Naive B cell (primary cell): ENCODE measurements around the gene AGAP3. TPM values are rescaled to one million over a fixed set of nuclear protein-coding genes. Genes with fewer than 3 reads are reported as not detected.
A peak's percentile ranks its signal among the peaks of the same experiment; 100 is the strongest.

ENCODE experiments used
- ATAC-seq, 2 donors: fragments of 150-1000 bp; cut with Tn5 transposase; 2 replicates each; pipeline ENCODE4 v1.10.0; 2021; ENCODE audit warnings: low read depth in 2 of 2, mild to moderate bottlenecking in 2 of 2, moderate library complexity in 2 of 2
- DNase-seq: peaks from one replicate; pipeline ENCODE4 v3.0.0; 2022
- H3K27ac Mint-ChIP-seq, 6 donors: one replicate each; pipeline ENCODE4 v1.8.0; 2020 to 2022; ENCODE audit warnings: mild to moderate bottlenecking in 6 of 6, mixed read lengths in 6 of 6, moderate library complexity in 5 of 6, inconsistent platforms in 2 of 6
- H3K27me3 Mint-ChIP-seq, 3 donors: one replicate each; pipeline ENCODE4 v1.8.0; 2021 to 2022; ENCODE audit warnings: mixed read lengths in 3 of 3, mild to moderate bottlenecking in 1 of 3
- H3K36me3 Mint-ChIP-seq, 2 donors: one replicate each; pipeline ENCODE4 v1.8.0; 2020 to 2022; ENCODE audit warnings: mixed read lengths in 2 of 2, inconsistent platforms in 1 of 2, mild to moderate bottlenecking in 1 of 2
- H3K4me1 Mint-ChIP-seq, 3 donors: one replicate each; pipeline ENCODE4 v1.8.0; 2020 to 2022; ENCODE audit warnings: mixed read lengths in 3 of 3, inconsistent platforms in 1 of 3, mild to moderate bottlenecking in 1 of 3, moderate library complexity in 1 of 3
- H3K4me3 Mint-ChIP-seq, 8 donors: one replicate each; pipeline ENCODE4 v1.8.0; 2020 to 2022; ENCODE audit warnings: mild to moderate bottlenecking in 8 of 8, mixed read lengths in 8 of 8, moderate library complexity in 8 of 8, inconsistent platforms in 2 of 8
- H3K9me3 Mint-ChIP-seq, 7 donors: one replicate each; pipeline ENCODE4 v1.8.0; 2020 to 2022; ENCODE audit warnings: mixed read lengths in 7 of 7, mild to moderate bottlenecking in 5 of 7, inconsistent platforms in 2 of 7, moderate library complexity in 1 of 7
- polyA plus RNA-seq, 6 donors: library from polyadenylated mRNA; unstranded; fragments of 300-500 nt; fragmentation: Illumina TruSeq; gene quantifications; one replicate each; pipeline ENCODE4 v1.2.3, GENCODE V29; 2021; ENCODE audit warnings: low read depth in 6 of 6

Gene AGAP3
- polyA plus RNA-seq, 6 donors from 2014 or later: 0.58 to 1.2 (median 0.66) TPM; not detected in 3

DNA sequence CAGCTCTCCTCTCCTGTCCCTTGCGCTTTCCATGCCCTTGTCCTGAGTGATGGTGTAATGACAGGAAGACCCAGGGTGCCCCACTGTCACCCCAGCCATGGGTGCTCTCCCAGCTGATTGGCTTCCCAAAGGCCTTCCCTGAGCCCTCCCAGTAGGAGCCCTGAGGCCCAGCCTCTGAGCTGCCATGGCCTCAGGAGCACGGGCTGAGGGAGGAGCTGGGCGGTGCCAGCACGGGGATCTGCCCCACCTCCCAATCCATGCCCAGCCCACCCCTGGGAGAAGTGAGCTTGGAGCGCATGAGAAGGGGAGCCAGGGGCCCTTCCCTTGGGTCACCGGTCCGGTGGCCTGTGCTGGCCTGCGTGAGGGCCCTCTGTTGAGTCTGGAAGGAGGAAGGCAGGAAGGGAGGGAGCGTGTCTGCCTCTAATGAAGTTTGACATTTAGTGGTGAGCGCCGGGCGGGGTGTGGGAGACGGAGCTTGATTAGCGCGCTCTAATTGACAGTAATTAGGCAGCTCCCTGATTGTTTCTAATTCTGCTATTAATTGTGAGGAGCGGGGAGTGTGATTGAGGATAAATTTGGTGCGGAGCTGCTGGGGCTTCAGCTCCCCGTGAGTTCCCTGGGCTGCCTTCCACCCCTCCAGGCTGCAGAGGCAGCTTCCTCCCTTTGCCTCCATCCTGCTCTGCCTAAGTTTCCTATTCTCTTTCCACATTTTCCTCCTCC, 53.0 kb downstream of the AGAP3 start:
- no peaks in the 10 kb centered on the region for H3K36me3 Mint-ChIP-seq
- no peaks in the 10 kb centered on the region for H3K4me1 Mint-ChIP-seq
- no peak overlapping the region for H3K4me3 Mint-ChIP-seq
- peaks cover 4 to 19% (median 9%) of the 10 kb centered on the region in 3 donors for H3K27me3 Mint-ChIP-seq
- DNase-seq (no peak), ATAC-seq (no peak)
- no peak overlapping the region for H3K27ac Mint-ChIP-seq
- H3K9me3 Mint-ChIP-seq: no peaks in the 10 kb centered on the region

DNA sequence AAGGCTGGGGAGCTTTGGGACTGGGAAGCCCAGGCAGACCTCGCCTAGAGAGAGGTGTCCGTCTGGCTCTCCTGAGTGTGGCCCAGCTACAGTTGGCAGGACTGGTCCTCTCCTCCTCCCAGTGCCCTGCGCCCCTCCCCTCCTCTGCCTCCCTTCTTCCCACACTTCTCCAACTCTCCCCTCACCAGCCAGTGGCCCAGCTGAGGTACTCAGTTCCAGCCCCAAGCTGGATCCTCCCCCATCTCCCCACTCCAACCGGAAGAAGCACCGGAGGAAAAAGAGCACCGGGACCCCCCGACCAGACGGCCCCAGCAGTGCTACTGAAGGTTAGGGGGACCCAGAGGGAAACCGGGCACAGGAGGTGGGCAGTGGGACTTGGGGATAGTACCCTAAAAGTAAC, 53.5 kb downstream of the AGAP3 start:
- Mint-ChIP-seq H3K9me3 (no peaks in the 10 kb centered on the region), H3K27ac (peak overlapping the region in 1 of 6 donors; percentile 57), H3K4me3 (no peak overlapping the region), H3K27me3 (peaks cover 4 to 19% (median 9%) of the 10 kb centered on the region in 3 donors), H3K4me1 (no peaks in the 10 kb centered on the region), H3K36me3 (no peaks in the 10 kb centered on the region)
- DNase-seq (no peak), ATAC-seq (no peak)

DNA sequence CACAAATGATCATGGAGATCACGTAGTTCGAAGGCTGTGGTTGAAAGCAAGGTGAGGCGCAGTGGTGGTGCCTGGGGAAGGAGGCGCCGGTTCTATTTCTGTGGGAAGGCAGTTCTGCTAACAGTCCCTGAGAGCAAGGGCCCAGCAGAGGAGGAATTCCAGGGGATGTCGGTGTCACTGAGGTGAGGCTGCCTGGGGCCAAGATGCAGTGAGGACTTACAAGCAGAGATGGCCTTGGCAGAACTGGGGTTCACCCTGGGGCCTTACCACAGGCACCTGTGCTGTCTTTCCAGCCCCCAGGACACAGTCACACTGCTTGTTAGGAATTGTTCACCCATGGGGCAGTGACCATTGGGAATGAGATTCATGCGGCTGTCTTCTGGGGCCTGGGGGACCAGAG, 54.6 kb downstream of the AGAP3 start:
- Mint-ChIP-seq H3K36me3 (no peaks in the 10 kb centered on the region), H3K4me1 (no peaks in the 10 kb centered on the region), H3K4me3 (no peak overlapping the region), H3K9me3 (no peaks in the 10 kb centered on the region), H3K27ac (no peak overlapping the region), H3K27me3 (peaks cover 4 to 19% (median 9%) of the 10 kb centered on the region in 3 donors)
- ATAC-seq (no peak), DNase-seq (no peak)

DNA sequence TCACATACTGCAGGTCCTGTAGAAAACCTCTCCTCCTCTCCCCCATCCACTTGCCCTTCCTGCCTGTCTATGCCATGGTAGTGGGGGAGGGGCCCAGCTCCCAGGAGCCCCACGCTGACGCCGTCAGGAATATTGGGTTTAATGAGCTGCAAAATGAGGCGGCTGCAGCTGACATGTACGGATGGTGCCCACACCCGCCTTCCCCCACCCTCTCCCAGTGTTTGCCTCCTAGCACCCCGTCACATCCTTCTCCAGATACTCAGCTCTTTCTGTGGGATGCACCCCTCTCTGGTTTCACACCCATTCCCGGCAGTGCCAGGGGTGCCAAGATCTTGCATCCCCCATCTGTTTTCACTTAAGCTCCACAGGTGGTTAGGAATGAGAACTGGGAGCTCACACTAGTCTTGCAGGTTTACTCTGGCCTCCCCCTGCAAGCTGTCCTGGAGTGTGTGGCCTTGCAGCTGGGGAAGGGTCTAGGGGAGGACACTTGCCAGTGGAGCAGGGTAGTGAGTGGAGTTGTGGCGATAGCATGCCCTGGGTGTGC, 55.1 kb downstream of the AGAP3 start:
- Mint-ChIP-seq H3K27me3 (peaks cover 4 to 19% (median 9%) of the 10 kb centered on the region in 3 donors), H3K4me1 (no peaks in the 10 kb centered on the region), H3K4me3 (no peak overlapping the region), H3K27ac (no peak overlapping the region), H3K36me3 (no peaks in the 10 kb centered on the region), H3K9me3 (no peaks in the 10 kb centered on the region)
- no peak for ATAC-seq
- DNase-seq: no peak

DNA sequence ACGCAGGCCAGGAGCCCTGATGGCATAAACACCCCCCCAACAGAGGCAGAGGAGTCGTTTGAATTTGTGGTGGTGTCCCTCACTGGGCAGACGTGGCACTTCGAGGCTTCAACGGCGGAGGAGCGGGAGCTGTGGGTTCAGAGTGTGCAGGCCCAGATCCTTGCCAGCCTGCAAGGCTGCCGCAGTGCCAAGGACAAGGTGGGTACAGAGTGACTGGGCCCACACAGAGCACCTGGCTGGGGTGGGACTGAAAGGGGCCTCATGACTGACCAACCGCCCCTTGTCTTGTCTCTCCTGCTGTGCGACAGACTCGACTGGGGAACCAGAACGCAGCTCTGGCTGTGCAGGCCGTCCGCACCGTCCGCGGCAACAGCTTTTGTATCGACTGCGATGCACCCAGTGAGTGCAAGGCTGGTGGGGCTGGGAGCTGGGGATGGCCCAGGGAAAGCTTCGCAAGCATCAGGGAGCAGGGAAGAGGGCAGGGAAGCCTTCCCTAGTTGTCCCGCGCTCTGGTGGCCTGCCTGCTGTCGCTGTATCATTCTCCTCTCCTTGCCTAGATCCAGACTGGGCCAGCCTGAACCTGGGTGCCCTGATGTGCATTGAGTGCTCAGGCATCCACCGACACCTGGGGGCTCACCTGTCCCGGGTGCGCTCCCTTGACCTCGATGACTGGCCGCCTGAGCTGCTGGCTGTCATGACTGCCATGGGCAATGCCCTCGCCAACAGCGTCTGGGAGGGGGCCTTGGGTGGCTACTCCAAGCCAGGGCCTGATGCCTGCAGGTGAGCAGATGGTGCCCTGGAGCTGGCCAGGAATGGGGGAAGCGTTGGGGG, 55.8 kb downstream of the AGAP3 start:
- H3K27ac Mint-ChIP-seq: no peak overlapping the region
- no peaks in the 10 kb centered on the region for H3K9me3 Mint-ChIP-seq
- no peaks in the 10 kb centered on the region for H3K4me1 Mint-ChIP-seq
- H3K36me3 Mint-ChIP-seq: no peaks in the 10 kb centered on the region
- ATAC-seq: no peak
- no peak overlapping the region for H3K4me3 Mint-ChIP-seq
- peaks cover 8 to 22% (median 12%) of the 10 kb centered on the region in 3 donors for H3K27me3 Mint-ChIP-seq
- no peak for DNase-seq

GRCh38 chr7:151142686-151143040, 56.4 kb downstream of the AGAP3 start:
- Mint-ChIP-seq H3K4me1 (no peaks in the 10 kb centered on the region), H3K27ac (peak overlapping the region in 1 of 6 donors; percentile 57), H3K9me3 (no peaks in the 10 kb centered on the region), H3K4me3 (no peak overlapping the region), H3K36me3 (no peaks in the 10 kb centered on the region), H3K27me3 (peaks cover 14 to 28% (median 18%) of the 10 kb centered on the region in 3 donors)
- DNase-seq (no peak), ATAC-seq (no peak)

GRCh38 chr7:151143261-151144015, 57.2 kb downstream of the AGAP3 start:
- H3K9me3 Mint-ChIP-seq: no peaks in the 10 kb centered on the region
- DNase-seq: no peak
- no peak for ATAC-seq
- H3K27ac Mint-ChIP-seq: peak overlapping the region in 2 of 6 donors; percentile 37 to 57
- H3K36me3 Mint-ChIP-seq: no peaks in the 10 kb centered on the region
- no peak overlapping the region for H3K4me3 Mint-ChIP-seq
- no peaks in the 10 kb centered on the region for H3K4me1 Mint-ChIP-seq
- peaks cover 18 to 32% (median 21%) of the 10 kb centered on the region in 3 donors for H3K27me3 Mint-ChIP-seq

DNA sequence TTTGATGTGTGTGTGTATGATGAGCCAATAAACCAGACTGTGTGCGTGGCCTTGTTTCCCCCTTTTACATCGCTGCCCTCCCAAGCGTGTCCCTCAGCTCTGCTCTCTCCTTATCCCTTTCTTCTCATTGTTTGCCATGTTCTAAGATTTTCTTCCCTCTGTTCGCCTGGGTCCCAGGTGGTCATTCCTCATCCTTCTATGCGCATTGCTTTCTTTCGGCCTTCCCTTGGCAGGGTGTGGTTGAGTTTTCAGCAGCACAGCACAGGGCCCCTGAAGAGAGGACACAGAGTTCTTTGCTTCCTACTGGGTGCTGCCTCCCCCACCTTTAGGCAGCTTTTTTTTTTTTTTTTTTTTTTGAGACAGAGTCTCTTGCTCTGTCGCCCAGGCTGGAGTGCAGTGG, 58.1 kb downstream of the AGAP3 start:
- ATAC-seq: no peak
- H3K27me3 Mint-ChIP-seq: peaks cover 12 to 32% (median 18%) of the 10 kb centered on the region in 3 donors

DNA sequence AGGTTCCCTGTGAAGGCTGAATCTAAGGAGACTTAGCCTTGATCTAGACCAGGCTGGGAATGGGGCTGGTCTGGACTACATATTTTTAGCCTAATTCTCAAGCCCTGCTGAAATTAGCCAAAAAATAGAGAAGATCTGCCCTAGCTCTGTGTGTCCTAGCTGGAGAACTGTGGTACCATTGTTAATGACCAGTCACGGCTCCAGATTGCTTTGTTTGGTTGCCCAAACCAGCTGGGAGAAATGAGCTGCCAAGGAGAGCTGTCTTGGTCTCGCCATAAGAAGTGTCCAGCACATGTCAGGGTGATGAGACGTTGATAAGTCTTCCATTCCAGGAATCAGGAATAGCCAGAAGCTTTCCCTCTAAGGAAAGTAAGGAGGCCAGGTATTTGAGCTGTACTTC, 60.5 kb downstream of the AGAP3 start:
- Mint-ChIP-seq H3K4me3 (no peak overlapping the region), H3K27me3 (peaks cover 12 to 36% (median 23%) of the 10 kb centered on the region in 3 donors)

More for the DNA sequence above, 58.1 kb downstream of the AGAP3 start:
- H3K4me1 Mint-ChIP-seq: no peaks in the 10 kb centered on the region
- DNase-seq: no peak
- H3K36me3 Mint-ChIP-seq: no peaks in the 10 kb centered on the region
- H3K9me3 Mint-ChIP-seq: no peaks in the 10 kb centered on the region
- H3K4me3 Mint-ChIP-seq: no peak overlapping the region
- no peak overlapping the region for H3K27ac Mint-ChIP-seq

GRCh38 chr7:151148319-151149259, 62.3 kb downstream of the AGAP3 start:
- H3K27me3 Mint-ChIP-seq: peaks cover 12 to 30% (median 23%) of the 10 kb centered on the region in 3 donors
- peak overlapping the region in 1 of 8 donors; percentile 61 for H3K4me3 Mint-ChIP-seq
- DNase-seq (no peak), ATAC-seq (no peak)
- no peaks in the 10 kb centered on the region for H3K4me1 Mint-ChIP-seq
- peak overlapping the region in 1 of 6 donors; percentile 35 for H3K27ac Mint-ChIP-seq
- H3K9me3 Mint-ChIP-seq: no peaks in the 10 kb centered on the region
- no peaks in the 10 kb centered on the region for H3K36me3 Mint-ChIP-seq

More for the DNA sequence above, 60.5 kb downstream of the AGAP3 start:
- Mint-ChIP-seq H3K9me3 (no peaks in the 10 kb centered on the region), H3K27ac (no peak overlapping the region), H3K36me3 (no peaks in the 10 kb centered on the region), H3K4me1 (no peaks in the 10 kb centered on the region)
- ATAC-seq (no peak), DNase-seq (no peak)

DNA sequence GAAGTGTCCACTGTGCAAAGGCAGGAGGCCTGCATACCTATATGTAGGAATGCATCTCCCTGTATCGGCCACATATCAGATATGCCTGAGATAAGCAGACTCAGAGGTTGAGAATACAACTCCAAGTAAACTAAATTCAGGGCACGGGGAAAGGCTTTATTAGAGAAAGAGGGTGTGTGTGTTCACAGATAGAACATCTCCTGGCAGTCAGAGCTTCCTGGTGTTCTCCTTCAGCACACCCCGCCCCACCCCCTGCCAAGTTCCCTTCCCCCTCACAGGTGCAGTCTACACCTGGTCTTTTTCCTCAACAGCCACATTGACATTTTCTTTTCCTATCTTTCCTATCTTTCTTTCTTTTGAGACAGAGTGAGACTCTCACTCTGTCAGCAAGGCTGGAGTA, 64.1 kb downstream of the AGAP3 start:
- Mint-ChIP-seq H3K4me3 (no peak overlapping the region), H3K4me1 (no peaks in the 10 kb centered on the region), H3K9me3 (no peaks in the 10 kb centered on the region), H3K27ac (no peak overlapping the region), H3K36me3 (no peaks in the 10 kb centered on the region), H3K27me3 (peaks cover 21 to 38% (median 34%) of the 10 kb centered on the region in 3 donors)
- ATAC-seq: no peak
- no peak for DNase-seq

DNA sequence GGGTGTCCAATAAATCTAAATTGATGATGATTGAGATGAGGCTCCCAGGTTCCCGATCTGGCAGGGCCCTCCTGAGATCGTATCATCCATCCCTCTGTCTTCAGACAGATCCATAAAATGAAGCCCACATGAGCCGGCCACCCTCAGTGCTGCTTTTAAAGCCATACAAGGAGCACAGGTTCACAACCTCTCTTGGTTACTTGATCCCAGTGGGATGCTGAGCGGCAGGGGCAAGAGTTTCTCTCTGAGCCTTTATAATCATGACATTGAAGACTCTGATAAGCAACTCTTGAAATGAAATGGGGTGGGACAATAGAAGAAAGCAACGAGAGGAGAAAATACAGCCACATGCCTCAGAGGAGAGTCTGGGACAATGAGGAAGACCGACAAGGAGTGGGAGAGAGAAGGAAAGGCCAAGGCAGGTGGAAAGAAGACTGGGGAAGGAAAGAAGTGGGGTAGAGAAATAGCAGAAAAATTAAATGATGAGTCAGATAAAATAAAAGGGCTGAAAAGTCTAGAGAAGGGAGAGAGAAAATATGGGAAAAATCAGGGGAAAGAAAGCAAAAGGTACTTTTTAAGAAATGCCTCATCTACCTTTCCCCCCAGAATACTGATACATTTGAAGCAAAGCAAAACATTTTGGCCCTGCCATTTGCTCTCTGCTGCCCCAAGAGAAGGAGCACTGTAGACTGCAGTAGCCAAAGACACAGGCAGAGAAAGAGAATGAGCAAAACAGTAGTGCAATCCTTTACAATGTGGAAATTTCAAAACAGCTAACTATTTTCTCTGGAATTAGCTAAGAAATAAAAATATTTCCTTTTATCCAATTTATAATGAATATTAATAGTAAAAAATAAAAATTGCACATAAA, 66.6 kb downstream of the AGAP3 start:
- no peaks in the 10 kb centered on the region for H3K4me1 Mint-ChIP-seq
- DNase-seq (no peak), ATAC-seq (no peak)

More for the DNA sequence above, 66.6 kb downstream of the AGAP3 start:
- Mint-ChIP-seq H3K27ac (no peak overlapping the region), H3K36me3 (no peaks in the 10 kb centered on the region), H3K27me3 (peaks cover 17 to 40% (median 34%) of the 10 kb centered on the region in 3 donors), H3K9me3 (no peaks in the 10 kb centered on the region), H3K4me3 (no peak overlapping the region)
